ENCODE measurements around the gene CSF2. TPM values are rescaled to one million over a fixed set of nuclear protein-coding genes. Genes with fewer than 3 reads are reported as not detected.

CSF2 gene
- total RNA-seq, 1 experiment from 2014 or later: 0.80 TPM

- H3K36me3 Mint-ChIP-seq (ENCODE audit: insufficient read depth, unreplicated experiment): peaks cover 4% of the 10 kb centered on the region
- H3K27me3 Mint-ChIP-seq (ENCODE audit: unreplicated experiment): no peaks in the 10 kb centered on the region
- no TSS peak for BruUV-seq (replicated peaks)
- CTCF ChIA-PET: interaction anchor here (0.7 to 1.0 kb wide), 2 partner anchors 16 to 33 kb away, joined by 3 to 4 read pairs; no protein-coding TSS in a partner anchor
- H3K4me3 Mint-ChIP-seq (ENCODE audit: low read depth, unreplicated experiment): no peak overlapping the region
- H3K4me1 Mint-ChIP-seq (ENCODE audit: low read depth, unreplicated experiment): peaks cover 56% of the 10 kb centered on the region
- H3K9me3 Mint-ChIP-seq (ENCODE audit: low read depth, unreplicated experiment): no peaks in the 10 kb centered on the region
- no peak for DNase-seq
- H3K27ac Mint-ChIP-seq (ENCODE audit: unreplicated experiment): peak overlapping the region; percentile 86
- TF ChIP-seq CTCF (IDR thresholded peaks at IDR 0.05; ENCODE audit: unreplicated experiment): no peak
- intact Hi-C loops (cut with micrococcal nuclease; ENCODE audit: unreplicated experiment): no loop called here
Measured at GRCh38 chr5:132102101-132102701, 28.6 kb downstream of the CSF2 start.

- Mint-ChIP-seq H3K36me3 (ENCODE audit: insufficient read depth, unreplicated experiment) (peaks cover 4% of the 10 kb centered on the region), H3K4me1 (ENCODE audit: low read depth, unreplicated experiment) (peaks cover 56% of the 10 kb centered on the region), H3K27ac (ENCODE audit: unreplicated experiment) (peak overlapping the region; percentile 86), H3K4me3 (ENCODE audit: low read depth, unreplicated experiment) (no peak overlapping the region), H3K27me3 (ENCODE audit: unreplicated experiment) (no peaks in the 10 kb centered on the region), H3K9me3 (ENCODE audit: low read depth, unreplicated experiment) (no peaks in the 10 kb centered on the region)
- CTCF ChIA-PET: no interaction called here
- no peak for TF ChIP-seq CTCF (IDR thresholded peaks at IDR 0.05; ENCODE audit: unreplicated experiment)
- BruUV-seq (replicated peaks): no TSS peak
- DNase-seq: no peak
- intact Hi-C loops (cut with micrococcal nuclease; ENCODE audit: unreplicated experiment): no loop called here
Measured at GRCh38 chr5:132102944-132103331, 29.3 kb downstream of the CSF2 start.

GRCh38 chr5:132103332-132103951, 29.9 kb downstream of the CSF2 start:
- Mint-ChIP-seq H3K4me3 (ENCODE audit: low read depth, unreplicated experiment) (no peak overlapping the region), H3K4me1 (ENCODE audit: low read depth, unreplicated experiment) (peaks cover 56% of the 10 kb centered on the region), H3K36me3 (ENCODE audit: insufficient read depth, unreplicated experiment) (peaks cover 4% of the 10 kb centered on the region), H3K27me3 (ENCODE audit: unreplicated experiment) (no peaks in the 10 kb centered on the region), H3K9me3 (ENCODE audit: low read depth, unreplicated experiment) (no peaks in the 10 kb centered on the region), H3K27ac (ENCODE audit: unreplicated experiment) (peak overlapping the region; percentile 86)
- TF ChIP-seq CTCF (IDR thresholded peaks at IDR 0.05; ENCODE audit: unreplicated experiment): no peak
- CTCF ChIA-PET: no interaction called here
- intact Hi-C loops (cut with micrococcal nuclease; ENCODE audit: unreplicated experiment): no loop called here
- DNase-seq: peak; percentile 87
- no TSS peak for BruUV-seq (replicated peaks)

DNA sequence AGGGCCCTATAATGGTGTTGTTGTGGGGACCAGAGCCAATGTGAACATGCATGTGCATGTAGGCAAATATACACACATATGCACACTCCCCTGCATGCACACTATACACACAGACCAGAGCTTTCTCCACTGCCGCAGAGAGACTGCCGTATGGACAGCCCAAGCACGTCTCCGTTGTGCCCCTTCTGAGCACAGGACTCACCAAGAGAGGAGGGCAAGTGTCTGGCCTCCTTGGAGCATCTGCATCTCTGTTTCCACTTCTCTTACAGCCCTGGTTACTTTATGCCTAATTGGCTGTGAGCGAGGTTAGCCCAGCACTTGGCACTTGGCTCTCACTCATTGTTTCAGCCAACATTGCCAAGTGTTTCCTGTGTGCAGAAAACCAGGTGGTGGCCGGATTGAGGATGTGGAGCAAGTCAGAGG, 30.4 kb downstream of the CSF2 start:
- BruUV-seq (replicated peaks): no TSS peak
- Mint-ChIP-seq H3K4me1 (ENCODE audit: low read depth, unreplicated experiment) (peaks cover 54% of the 10 kb centered on the region), H3K4me3 (ENCODE audit: low read depth, unreplicated experiment) (no peak overlapping the region), H3K9me3 (ENCODE audit: low read depth, unreplicated experiment) (no peaks in the 10 kb centered on the region), H3K36me3 (ENCODE audit: insufficient read depth, unreplicated experiment) (peaks cover 4% of the 10 kb centered on the region), H3K27me3 (ENCODE audit: unreplicated experiment) (no peaks in the 10 kb centered on the region), H3K27ac (ENCODE audit: unreplicated experiment) (peak overlapping the region; percentile 86)
- TF ChIP-seq CTCF (IDR thresholded peaks at IDR 0.05; ENCODE audit: unreplicated experiment): no peak
- no peak for DNase-seq
- CTCF ChIA-PET: interaction anchor here (0.6 kb wide), 1 partner anchor 1581 kb away, joined by 3 read pairs; no protein-coding TSS in a partner anchor
- intact Hi-C loops (cut with micrococcal nuclease; ENCODE audit: unreplicated experiment): no loop called here
